Activated naive CD4-positive, alpha-beta T cell treated with anti-CD3 and anti-CD28 coated beads for 36 hours (primary cell): Measurements from ENCODE around the gene EBLN2. TPM values are rescaled to one million over a fixed set of nuclear protein-coding genes. Genes with fewer than 3 reads are reported as not detected.

Experiments
- CTCF ChIA-PET: fragments of 350-600 bp; sonication (Branson Sonifier 250); formaldehyde crosslinking; loops from one replicate; lab custom pipeline; 2021; ENCODE audit warnings: antibody characterized with exemption; lab: Charles Lee
- DNase-seq: peaks from one replicate; pipeline ENCODE4 v3.0.0-alpha.2; 2020
- H3K27ac Mint-ChIP-seq: one replicate; pipeline ENCODE4 v1.8.0; 2021; ENCODE audit warnings: mild to moderate bottlenecking, mixed read lengths
- H3K27me3 Mint-ChIP-seq: one replicate; pipeline ENCODE4 v1.8.0; 2021; ENCODE audit warnings: low read depth, mixed read lengths
- H3K36me3 Mint-ChIP-seq: one replicate; pipeline ENCODE4 v1.8.0; 2021; ENCODE audit warnings: low read depth, mixed read lengths
- H3K4me1 Mint-ChIP-seq: one replicate; pipeline ENCODE4 v1.8.0; 2021; ENCODE audit warnings: low read depth, mixed read lengths
- H3K4me3 Mint-ChIP-seq: one replicate; pipeline ENCODE4 v1.8.0; 2021; ENCODE audit warnings: mild to moderate bottlenecking, moderate library complexity, mixed read lengths
- H3K9me3 Mint-ChIP-seq: one replicate; pipeline ENCODE4 v1.8.0; 2021; ENCODE audit warnings: mixed read lengths
- intact Hi-C: fragments of 100-400 bp; cut with micrococcal nuclease; formaldehyde crosslinking; loops from one replicate; pipeline ENCODE4 v1.15.1; 2023
- total RNA-seq, 2 experiments: library from RNA; stranded (reverse); gene quantifications; one replicate each; pipeline ENCODE4 v1.2.3, GENCODE V29; 2021

The EBLN2 gene
- total RNA-seq, 2 experiments from 2014 or later: 4.1 to 5.0 TPM

DNA sequence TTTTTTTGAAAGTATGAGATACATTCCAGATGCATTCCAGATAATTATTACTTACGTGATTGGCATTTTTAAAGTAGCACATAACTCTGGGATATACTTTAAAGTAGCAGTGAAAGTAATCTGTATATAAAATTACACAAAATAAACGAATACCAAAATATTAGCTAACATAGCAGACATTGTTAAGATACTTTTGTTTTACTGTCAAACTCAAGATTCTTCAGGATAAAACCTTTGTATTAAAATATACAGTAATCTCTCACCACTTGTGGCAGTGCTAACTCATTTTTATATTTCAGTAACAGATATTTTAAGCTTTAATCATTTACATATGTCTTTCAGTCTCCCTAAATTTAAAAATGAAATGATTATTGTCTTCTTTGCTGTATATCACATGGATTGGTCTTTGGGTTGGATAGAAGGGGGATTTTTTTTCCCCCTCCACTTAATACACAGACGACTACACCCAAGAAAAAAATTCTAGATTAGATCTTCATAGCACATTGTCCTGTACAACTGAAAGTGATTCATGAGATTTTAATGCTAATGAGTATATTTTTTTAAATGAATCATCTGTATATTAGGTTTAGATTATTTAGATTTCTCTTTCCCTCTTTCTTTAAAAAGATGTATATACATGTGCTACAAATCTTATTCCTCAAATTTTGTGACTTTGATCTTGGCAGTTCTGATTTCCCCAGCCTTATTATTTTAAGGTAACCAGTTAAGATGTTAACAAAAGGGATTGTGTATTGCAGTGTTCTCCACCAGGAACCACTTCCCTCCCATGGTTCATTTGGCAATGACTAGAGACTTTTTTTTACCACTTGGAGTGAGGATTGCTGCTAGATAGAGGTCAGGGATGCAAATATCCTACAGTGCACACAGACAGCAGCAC is 24.5 kb upstream of the EBLN2 start:
- H3K4me3 Mint-ChIP-seq: no peak overlapping the region

DNA sequence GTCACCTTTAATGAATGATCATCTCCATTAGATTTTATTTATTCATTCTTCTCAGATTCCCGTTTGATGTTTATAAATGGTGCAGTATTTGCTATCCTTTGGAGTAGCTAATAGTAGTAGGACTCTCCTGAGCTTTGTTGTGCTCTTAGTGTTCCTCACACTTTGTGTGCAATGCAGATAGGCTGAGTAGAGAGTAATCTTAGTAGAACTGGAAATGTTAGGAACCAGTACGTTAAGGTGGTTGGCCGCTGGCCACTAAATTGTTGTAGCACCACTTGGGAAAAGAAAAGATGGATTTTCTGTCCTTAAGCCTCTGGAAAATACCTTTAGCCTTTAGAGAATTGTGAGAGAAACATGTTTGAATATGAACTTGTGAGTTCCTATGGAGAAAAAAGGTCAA is 19.9 kb upstream of the EBLN2 start:
- CTCF ChIA-PET: interaction anchor here (1.0 kb wide), 1 partner anchor 15 kb away, joined by 3 read pairs; no protein-coding TSS in a partner anchor
- intact Hi-C loops: no loop called here
- peaks cover 10% of the 10 kb centered on the region for H3K36me3 Mint-ChIP-seq

More for the DNA sequence above, 24.5 kb upstream of the EBLN2 start:
- Mint-ChIP-seq H3K36me3 (peaks cover 15% of the 10 kb centered on the region), H3K9me3 (no peaks in the 10 kb centered on the region), H3K27me3 (no peaks in the 10 kb centered on the region), H3K4me1 (peaks cover 89% of the 10 kb centered on the region), H3K27ac (peak overlapping the region; percentile 16)
- CTCF ChIA-PET: interaction anchor here (1.2 kb wide), 1 partner anchor 214 kb away, joined by 3 read pairs; no protein-coding TSS in a partner anchor
- intact Hi-C loops: loop anchor here (1.0 to 10.0 kb wide), 3 partner anchors 8 to 612 kb away; no protein-coding TSS in a partner anchor
- no peak for DNase-seq

DNA sequence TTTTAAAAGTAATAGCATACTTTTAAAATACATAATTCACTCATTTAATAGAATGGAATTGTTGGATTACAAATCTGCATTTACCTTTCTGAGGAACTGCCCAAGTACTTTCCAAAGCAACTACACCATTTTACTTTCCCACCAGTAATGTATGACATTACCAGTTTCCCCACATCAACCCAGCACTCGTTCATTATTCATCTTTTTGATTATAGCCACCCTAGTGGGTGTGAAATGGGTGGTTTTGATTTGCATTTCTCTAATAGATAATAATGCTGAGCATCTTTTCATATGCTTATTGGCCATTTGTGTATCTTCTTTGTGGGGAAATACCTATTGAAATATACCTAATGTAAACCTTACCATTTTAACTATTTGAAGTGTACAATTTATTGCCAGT is 18.0 kb upstream of the EBLN2 start:
- CTCF ChIA-PET: no interaction called here
- Mint-ChIP-seq H3K4me1 (peaks cover 67% of the 10 kb centered on the region), H3K27ac (no peak overlapping the region)

More for the DNA sequence above, 19.9 kb upstream of the EBLN2 start:
- Mint-ChIP-seq H3K4me1 (peaks cover 82% of the 10 kb centered on the region), H3K9me3 (no peaks in the 10 kb centered on the region), H3K27ac (peak overlapping the region; percentile 16), H3K27me3 (no peaks in the 10 kb centered on the region), H3K4me3 (no peak overlapping the region)
- DNase-seq: no peak

GRCh38 chr3:73045391-73045790 is 16.1 kb upstream of the EBLN2 start:
- CTCF ChIA-PET: interaction anchor here (0.6 to 1.3 kb wide), 2 partner anchors 9 to 439 kb away, joined by 3 to 4 read pairs; no protein-coding TSS in a partner anchor
- no peak for DNase-seq
- Mint-ChIP-seq H3K27me3 (no peaks in the 10 kb centered on the region), H3K27ac (no peak overlapping the region), H3K9me3 (no peaks in the 10 kb centered on the region), H3K4me3 (no peak overlapping the region), H3K36me3 (peaks cover 12% of the 10 kb centered on the region), H3K4me1 (peaks cover 54% of the 10 kb centered on the region)
- intact Hi-C loops: no loop called here

More for the DNA sequence above, 18.0 kb upstream of the EBLN2 start:
- intact Hi-C loops: loop anchor here (2.0 kb wide), 1 partner anchor 15 kb away; no protein-coding TSS in a partner anchor
- DNase-seq: no peak
- H3K36me3 Mint-ChIP-seq: peaks cover 6% of the 10 kb centered on the region
- H3K4me3 Mint-ChIP-seq: no peak overlapping the region
- no peaks in the 10 kb centered on the region for H3K27me3 Mint-ChIP-seq
- H3K9me3 Mint-ChIP-seq: no peaks in the 10 kb centered on the region

GRCh38 chr3:73046195-73046594 is 15.3 kb upstream of the EBLN2 start:
- Mint-ChIP-seq H3K27ac (no peak overlapping the region), H3K27me3 (no peaks in the 10 kb centered on the region), H3K9me3 (no peaks in the 10 kb centered on the region), H3K4me1 (peaks cover 49% of the 10 kb centered on the region), H3K36me3 (peaks cover 12% of the 10 kb centered on the region), H3K4me3 (no peak overlapping the region)
- DNase-seq: no peak
- CTCF ChIA-PET: interaction anchor here (1.3 kb wide), 1 partner anchor 9 kb away, joined by 4 read pairs; no protein-coding TSS in a partner anchor
- intact Hi-C loops: no loop called here

DNA sequence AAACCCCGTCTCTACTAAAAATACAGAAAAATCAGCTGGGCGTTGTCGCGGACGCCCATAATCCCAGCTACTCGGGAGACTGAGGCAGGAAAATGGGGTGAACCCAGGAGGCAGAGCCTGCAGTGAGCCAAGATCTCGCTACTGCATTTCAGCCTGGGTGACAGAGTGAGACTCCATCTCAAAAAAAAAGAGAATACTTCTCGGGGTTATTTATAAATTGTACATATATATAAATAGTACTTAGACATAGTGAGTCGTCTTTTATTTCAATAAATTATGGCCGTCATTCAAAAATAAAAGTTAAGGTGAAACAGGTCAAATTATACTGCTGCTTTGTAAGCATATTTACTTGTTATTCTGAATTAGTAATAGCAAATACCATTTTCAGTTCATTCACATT is 12.1 kb upstream of the EBLN2 start:
- DNase-seq: no peak
- no peak overlapping the region for H3K27ac Mint-ChIP-seq
- intact Hi-C loops: no loop called here
- peaks cover 11% of the 10 kb centered on the region for H3K36me3 Mint-ChIP-seq
- no peaks in the 10 kb centered on the region for H3K27me3 Mint-ChIP-seq
- H3K9me3 Mint-ChIP-seq: no peaks in the 10 kb centered on the region
- CTCF ChIA-PET: interaction anchor here (0.7 kb wide), 1 partner anchor 546 kb away, joined by 3 read pairs; no protein-coding TSS in a partner anchor
- H3K4me1 Mint-ChIP-seq: peaks cover 30% of the 10 kb centered on the region
- H3K4me3 Mint-ChIP-seq: no peak overlapping the region

GRCh38 chr3:73052857-73053256 is 8.6 kb upstream of the EBLN2 start:
- H3K36me3 Mint-ChIP-seq: peaks cover 9% of the 10 kb centered on the region
- H3K4me3 Mint-ChIP-seq: no peak overlapping the region
- H3K4me1 Mint-ChIP-seq: peaks cover 13% of the 10 kb centered on the region
- no peaks in the 10 kb centered on the region for H3K27me3 Mint-ChIP-seq
- CTCF ChIA-PET: no interaction called here
- DNase-seq: no peak
- H3K9me3 Mint-ChIP-seq: no peaks in the 10 kb centered on the region
- intact Hi-C loops: no loop called here
- no peak overlapping the region for H3K27ac Mint-ChIP-seq

- H3K4me3 Mint-ChIP-seq: no peak overlapping the region
- intact Hi-C loops: no loop called here
- no peaks in the 10 kb centered on the region for H3K9me3 Mint-ChIP-seq
- no peak overlapping the region for H3K27ac Mint-ChIP-seq
- H3K27me3 Mint-ChIP-seq: no peaks in the 10 kb centered on the region
- CTCF ChIA-PET: interaction anchor here (0.6 to 4.1 kb wide), 15 partner anchors 10 to 233 kb away, joined by 3 to 54 read pairs (median 4); partner anchors contain the start of gene GXYLT2
- no peak for DNase-seq
- peaks cover 17% of the 10 kb centered on the region for H3K4me1 Mint-ChIP-seq
- peaks cover 5% of the 10 kb centered on the region for H3K36me3 Mint-ChIP-seq
Measured at GRCh38 chr3:73055583-73055982, 5.9 kb upstream of the EBLN2 start.

GRCh38 chr3:73056014-73056844 is 5.2 kb upstream of the EBLN2 start:
- intact Hi-C loops: loop anchor here (1.0 kb wide), 2 partner anchors 59 to 117 kb away; no protein-coding TSS in a partner anchor
- H3K27me3 Mint-ChIP-seq: no peaks in the 10 kb centered on the region
- H3K27ac Mint-ChIP-seq: no peak overlapping the region
- H3K9me3 Mint-ChIP-seq: no peaks in the 10 kb centered on the region
- CTCF ChIA-PET: interaction anchor here (0.6 to 4.1 kb wide), 23 partner anchors 13 to 205 kb away, joined by 3 to 54 read pairs (median 4); partner anchors contain the start of gene GXYLT2
- no peak overlapping the region for H3K4me3 Mint-ChIP-seq
- peaks cover 17% of the 10 kb centered on the region for H3K4me1 Mint-ChIP-seq
- DNase-seq: no peak
- peaks cover 7% of the 10 kb centered on the region for H3K36me3 Mint-ChIP-seq

DNA sequence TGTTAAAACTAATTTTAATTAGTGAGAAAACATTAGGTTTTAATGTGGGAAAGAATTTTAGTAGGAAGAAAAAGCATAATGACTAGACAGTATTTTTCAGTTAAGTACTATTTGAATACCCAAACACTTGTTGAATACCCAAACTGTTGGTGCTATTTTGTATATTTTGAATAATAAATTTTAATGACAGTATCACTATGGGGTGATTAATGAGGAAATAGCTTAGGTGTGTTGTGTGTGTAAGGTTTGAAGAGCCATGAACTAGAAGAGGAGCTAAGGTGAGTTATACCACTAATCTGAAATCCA is 4.7 kb upstream of the EBLN2 start:
- no peak overlapping the region for H3K4me3 Mint-ChIP-seq
- H3K9me3 Mint-ChIP-seq: no peaks in the 10 kb centered on the region
- no peaks in the 10 kb centered on the region for H3K27me3 Mint-ChIP-seq
- CTCF ChIA-PET: interaction anchor here (0.6 to 4.1 kb wide), 21 partner anchors 13 to 205 kb away, joined by 3 to 54 read pairs (median 4); partner anchors contain the start of gene GXYLT2
- H3K4me1 Mint-ChIP-seq: peaks cover 17% of the 10 kb centered on the region
- intact Hi-C loops: loop anchor here (1.0 kb wide), 2 partner anchors 59 to 117 kb away; no protein-coding TSS in a partner anchor
- DNase-seq: no peak
- H3K27ac Mint-ChIP-seq: no peak overlapping the region
- H3K36me3 Mint-ChIP-seq: peaks cover 7% of the 10 kb centered on the region

- intact Hi-C loops: no loop called here
- Mint-ChIP-seq H3K4me1 (peaks cover 11% of the 10 kb centered on the region), H3K27me3 (no peaks in the 10 kb centered on the region), H3K36me3 (peaks cover 23% of the 10 kb centered on the region), H3K27ac (peak overlapping the region; percentile 53), H3K4me3 (no peak overlapping the region), H3K9me3 (no peaks in the 10 kb centered on the region)
- CTCF ChIA-PET: interaction anchor here (1.0 kb wide), 1 partner anchor 121 kb away, joined by 3 read pairs; no protein-coding TSS in a partner anchor
- DNase-seq: no peak
Measured at GRCh38 chr3:73060302-73060723, 1.1 kb upstream of the EBLN2 start.
